Amniotic epithelial cell (primary cell): ENCODE results near the gene ERC1.
"Not testable (repeated sequence)": the region's sequence is repeated elsewhere in the genome, so short reads cannot be mapped to it uniquely, and the experiment has no call there.

Experiments
- DNase-seq: peaks from one replicate; pipeline ENCODE4 v3.0.0-alpha.2; 2010; ENCODE audit warnings: low read depth

The ERC1 gene

DNA sequence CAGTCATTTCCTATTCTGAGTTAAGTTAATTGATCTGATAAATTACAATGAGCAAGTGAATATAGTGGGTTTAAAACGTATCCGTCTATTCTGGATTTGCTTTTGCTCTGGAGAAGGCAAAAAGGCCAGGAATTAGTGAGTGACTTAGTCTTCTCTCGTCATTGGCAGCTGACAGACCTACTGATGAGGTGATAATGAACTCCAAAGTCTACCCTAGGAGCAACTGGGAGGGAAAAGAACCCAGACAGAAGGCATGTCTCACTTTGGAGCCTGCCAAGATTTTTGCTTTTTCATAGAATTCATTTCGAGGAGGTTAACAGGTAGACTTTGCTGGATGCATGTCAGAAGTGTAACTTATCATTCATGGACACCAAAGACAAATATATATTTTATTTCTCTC, 333.1 kb downstream of the ERC1 start:
- no peak for DNase-seq

DNA sequence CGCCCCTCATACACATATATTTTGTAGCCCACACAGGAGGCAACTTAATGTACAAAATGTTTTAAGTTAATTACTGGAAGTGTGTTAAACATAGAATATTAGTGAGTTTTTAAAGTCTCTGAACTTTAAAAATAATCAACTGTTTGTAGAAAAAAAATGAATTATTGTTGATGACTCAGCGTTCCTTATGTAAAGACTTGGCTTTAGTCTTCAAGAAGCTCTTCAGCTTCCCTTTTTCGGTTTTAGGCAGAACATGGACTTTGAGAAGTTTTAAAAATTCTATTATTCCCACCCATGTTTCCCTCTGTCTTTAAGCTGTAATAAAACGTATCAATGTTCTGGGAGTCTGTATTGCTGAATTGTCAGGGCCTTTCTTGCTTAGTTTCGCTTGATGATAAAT, 333.9 kb downstream of the ERC1 start:
- peak; percentile 12 for DNase-seq

DNA sequence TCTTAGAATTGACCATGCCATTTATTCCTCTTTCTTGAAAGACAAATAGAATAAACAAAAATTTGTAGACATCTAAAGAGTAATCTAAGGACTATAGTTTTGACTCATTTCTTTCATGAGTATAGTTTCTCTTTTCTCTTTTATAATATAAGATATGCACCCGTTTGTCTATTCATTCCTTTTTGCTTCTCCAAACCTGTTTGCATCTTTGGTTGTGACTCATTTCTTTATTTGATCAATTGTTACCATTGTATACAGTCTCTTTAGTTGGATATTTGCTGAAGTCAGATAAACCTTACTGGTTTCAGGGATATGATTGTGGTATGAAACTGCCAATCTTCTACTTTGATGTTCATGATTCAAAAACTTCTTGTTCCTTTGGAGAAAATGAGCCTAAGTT, 334.6 kb downstream of the ERC1 start:
- DNase-seq: no peak

DNA sequence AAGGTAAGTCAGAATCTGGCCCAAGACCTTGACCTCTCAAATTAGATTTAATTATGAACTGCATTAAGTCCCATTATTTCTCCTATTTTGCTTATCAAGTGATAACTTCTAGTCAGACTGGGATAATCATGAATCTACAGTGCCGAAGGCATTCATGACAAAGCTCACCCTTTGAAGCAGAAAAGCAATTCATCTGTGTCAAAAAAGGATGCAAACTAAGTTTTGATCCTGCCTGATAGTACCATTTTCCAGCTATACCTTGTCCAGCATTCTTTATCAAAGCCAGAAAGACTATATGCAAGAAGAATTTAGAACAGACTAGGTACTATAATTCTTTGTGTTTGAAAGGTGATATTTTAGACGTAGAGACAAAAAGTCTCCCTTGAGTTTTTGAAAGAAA, 335.2 kb downstream of the ERC1 start:
- DNase-seq: no peak

DNA sequence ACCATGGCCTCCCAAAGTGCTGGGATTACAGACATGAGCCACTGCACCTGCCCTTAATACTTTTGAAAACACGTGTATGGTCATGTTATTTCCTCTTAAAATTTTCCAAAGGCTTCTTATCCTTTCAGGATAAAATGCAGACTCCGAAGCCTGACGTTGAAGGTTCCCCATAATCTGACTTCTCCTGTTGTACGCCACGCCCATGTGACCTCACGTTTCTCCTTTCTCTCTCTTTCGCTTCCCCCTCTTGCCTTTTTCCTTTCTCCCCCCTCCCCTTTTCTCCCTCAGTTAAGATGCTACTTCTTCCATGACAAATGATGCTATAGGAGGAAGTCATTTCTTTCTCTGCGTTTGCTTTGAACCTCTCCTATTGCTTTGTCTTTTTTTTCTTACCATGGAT, 337.4 kb downstream of the ERC1 start:
- DNase-seq: no peak

DNA sequence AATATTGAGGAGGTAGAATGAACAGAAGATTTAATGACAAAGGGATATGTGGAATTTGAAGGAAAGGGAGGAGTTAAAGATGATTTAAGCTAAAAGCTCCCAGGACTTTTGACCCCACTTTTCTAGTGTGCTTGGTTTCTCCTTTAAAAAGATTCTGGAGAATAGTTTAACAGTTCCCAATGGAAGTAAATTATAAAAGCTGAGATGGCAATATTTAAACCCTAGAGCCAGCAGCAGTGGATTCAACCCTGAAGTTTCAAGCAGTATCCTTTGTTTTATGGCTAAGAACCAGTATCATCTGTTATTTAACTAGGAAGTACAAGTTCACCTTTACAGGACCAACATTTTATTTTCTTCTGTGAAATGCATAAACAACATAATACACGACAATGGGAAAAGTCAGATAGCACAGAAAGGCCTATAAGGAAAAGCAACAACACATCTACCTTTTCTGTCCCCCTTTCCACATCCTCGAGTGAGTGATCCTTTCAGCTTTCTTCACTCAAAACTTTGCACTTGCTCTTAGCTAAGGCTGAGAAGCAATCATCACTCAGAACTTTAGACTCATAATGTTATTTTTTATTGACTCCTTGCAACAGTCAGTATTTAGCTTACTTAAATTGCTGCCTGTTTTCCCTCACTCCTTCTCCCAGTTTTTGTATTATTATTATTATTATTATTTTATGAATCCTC, 338.9 kb downstream of the ERC1 start:
- DNase-seq: no peak

DNA sequence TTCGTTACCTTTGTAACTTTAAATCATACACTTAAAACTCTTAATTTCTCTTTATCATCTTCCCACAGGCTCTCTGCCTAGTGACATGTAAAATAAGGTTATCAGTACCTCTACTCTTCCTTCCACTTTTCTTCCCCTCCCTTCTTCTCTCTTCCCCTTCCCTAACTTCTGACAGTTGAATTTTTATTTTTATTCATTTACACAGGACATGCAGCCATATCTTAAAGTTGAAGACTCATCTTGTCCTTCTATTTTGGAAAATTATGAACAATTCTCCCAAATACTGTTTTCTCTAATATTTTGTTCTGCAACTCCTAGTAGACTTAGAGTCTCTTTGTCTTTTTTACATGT, 339.4 kb downstream of the ERC1 start:
- DNase-seq: no peak

DNA sequence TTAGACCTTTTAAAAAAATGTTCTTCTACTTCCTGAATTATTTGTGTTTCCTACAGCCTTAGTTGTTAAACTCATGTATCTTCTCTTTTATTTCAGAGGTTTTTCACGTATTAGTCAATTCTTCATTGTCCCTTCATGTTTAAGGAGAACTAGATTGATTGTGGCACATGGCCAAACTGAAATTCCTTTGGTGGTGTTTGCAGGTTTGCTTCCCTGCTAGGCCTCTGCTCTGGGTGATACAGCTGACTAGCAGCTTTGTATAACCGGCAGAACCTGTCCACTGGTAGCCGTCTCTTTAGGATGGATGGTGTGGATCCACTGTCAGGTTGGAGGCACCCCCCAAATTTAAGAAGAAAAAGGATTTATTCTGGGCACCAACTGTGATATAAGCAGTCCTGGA, 341.3 kb downstream of the ERC1 start:
- peak; percentile 9 for DNase-seq

DNA sequence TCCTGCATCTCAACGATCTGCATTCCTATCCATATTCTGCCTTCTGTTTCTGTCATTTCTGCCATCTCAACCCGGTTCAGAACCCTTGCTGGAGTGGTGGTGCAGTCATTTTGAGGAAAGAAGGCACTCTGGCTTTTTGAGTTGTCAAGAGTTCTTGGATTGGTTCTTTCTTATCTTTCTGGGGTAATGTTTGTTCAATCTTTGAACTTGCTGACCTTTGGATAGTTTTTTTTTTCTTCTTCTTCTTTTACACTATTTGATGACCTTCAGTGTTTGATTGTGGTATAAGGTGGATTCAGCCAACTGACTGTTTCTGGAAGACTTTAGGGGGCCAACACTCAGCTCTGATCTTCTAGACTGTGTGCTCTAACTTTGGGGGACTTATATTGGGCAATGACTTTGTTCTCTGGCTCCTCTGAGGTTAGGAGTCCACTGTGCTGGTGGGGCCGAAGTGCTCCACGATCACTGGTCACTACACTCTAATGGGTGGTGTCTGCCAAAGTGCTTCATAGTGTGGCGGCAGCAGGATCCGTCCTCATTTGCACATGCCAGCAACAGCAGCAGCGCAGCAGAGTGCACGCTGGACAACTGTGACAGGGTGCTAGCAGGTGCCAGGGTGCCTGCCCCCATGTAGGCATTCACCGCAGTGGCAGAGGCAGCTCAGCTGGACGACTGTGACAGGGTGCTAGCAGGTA, 347.6 kb downstream of the ERC1 start:
- DNase-seq: no peak

DNA sequence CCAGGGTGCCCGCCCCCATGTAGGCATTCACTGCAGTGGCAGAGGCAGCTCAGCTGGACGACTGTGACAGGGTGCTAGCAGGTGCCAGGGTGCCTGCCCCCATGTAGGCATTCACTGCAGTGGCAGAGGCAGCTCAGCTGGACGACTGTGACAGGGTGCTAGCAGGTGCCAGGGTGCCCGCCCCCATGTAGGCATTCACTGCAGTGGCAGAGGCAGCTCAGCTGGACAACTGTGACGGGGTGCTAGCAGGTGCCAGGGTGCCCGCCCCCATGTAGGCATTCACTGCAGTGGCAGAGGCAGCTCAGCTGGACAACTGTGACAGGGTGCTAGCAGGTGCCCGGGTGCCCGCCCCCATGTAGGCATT, 348.1 kb downstream of the ERC1 start:
- not testable (repeated sequence) for DNase-seq

DNA sequence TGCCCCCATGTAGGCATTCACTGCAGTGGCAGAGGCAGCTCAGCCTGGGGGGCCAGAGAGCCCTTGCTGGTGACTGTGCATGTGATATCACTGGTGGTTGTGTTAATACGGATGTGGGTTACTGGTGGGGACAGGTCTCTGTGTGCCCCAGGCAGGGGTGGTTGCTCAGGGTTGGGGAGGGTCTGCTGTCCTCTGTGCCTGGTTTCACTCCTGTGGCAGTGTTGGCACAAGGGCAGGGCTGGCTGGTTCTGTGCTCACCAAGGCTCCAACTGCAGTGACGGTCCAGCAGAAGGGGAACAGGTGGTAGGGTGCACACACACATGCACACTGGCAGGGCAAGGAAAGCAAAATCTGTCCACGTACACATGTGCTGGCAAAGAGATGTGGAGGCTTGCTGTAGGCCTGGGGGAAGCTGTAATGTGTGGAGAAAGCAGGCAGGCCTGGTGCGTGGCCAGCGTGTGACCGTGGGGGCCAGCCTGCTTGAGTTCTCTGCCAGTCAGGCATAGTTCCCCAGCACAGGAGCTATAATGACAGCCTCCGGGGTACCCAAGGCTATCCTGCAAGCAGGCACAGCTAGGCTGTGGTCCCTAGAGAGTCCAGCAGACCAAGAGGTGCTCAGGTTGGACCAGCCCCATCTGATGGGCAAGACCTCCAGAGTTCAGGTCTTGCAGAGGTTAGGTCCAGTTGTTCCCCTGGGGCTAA, 348.7 kb downstream of the ERC1 start:
- DNase-seq: no peak

DNA sequence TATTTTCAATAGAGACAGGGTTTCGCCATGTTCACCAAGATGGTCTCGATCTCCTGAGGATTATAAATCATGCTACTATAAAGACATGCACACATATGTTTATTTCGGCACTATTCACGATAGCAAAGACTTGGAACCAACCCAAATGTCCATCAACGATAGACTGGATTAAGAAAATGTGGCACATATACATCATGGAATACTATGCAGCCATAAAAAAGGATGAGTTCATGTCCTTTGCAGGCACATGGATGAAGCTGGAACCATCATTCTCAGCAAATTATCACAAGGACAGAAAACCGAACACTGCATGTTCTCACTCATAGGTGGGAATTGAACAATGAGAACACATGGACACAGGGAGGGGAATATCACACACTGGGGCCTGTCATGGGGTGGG, 350.2 kb downstream of the ERC1 start:
- not testable (repeated sequence) for DNase-seq

DNA sequence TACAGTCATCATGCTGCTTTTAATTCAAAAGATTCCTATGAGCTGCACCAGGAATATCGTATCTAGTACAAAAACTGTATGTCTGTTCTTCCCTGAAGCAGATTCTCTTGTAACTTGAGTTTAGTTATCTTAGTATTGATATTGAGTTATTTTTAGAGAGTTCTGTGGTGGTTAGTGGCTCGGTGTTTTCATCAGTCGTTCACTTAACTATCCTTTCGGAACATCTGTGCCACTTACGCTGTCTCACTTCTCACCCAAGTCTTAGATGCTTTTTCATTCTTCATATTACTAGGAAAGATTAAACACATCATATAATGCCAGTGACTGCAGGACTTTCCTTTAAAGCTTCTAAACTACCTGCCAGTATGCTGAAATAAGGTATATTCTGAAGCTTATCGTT, 352.4 kb downstream of the ERC1 start:
- no peak for DNase-seq

DNA sequence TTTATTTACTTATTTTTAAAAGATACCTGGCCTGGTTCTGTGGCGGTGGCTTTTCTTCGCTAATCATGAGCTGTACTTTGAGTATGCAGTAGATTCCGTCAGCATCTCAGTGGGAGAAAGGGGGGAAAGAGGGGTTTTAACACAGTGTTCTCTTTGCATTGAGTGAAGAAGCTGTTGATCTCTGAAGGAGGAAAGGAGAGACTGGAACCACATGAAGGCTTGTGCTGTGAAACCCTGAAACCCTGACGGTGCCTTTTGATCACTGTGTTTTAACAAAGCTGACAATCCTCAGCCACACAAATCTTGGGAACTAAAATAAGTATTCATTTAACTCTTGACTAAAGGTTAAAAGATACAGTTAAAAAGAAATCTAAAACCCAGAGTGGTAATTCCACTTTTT, 353.2 kb downstream of the ERC1 start:
- DNase-seq: no peak

DNA sequence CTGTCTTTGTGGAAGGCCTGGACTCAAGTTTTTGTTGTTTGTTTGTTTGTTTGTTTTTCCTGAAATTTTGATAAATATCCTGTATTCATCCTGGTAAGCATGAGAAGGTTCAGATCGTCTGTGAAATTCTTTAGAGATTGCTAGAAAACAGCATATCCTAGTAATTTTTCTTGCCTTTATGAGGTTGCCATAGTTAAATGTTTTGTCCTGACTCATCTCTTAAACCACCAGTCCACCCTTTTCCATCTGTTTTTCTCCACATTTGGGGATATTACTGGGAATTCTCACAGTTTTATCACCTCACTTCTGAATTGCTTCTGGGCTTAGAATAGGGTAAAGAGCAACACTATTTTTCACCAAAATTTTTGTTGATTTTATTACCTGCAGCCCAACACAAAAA, 355.1 kb downstream of the ERC1 start:
- DNase-seq: peak; percentile 72

DNA sequence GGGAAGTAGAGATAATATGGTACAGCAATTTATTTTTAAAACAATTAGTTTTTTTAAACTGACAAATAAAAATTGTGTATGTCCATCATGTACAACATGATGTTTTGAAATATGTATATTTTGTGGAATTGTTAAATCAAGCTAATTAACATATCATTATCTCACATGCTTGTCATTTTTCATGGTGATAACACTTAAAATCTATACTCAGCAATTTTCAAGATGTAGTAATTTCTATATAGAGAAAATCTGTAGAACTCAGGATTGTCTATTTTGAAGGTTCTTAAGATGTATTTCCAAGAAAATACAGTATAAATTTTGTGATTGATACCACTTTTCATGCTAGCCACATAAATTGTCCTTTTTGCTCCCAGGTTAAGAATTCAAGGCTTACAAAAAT, 356.3 kb downstream of the ERC1 start:
- no peak for DNase-seq

DNA sequence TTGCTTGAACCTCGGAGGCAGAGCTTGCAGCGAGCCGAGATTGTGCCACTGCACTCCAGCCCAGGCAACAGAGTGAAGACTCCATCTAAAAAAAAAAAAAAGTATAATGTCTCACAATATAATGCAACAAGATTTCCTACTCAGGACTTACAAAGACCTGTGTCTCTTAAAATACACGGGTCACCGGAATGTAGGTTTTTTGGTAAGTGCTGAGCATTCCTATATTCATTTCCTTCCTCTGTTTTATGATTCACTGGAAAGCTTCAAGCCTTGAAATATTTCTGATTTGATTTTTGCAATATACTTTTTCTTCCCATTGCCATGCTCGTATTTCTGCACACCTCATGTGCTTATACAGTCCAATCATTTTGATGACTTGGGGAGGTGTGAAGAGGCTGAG, 357.6 kb downstream of the ERC1 start:
- no peak for DNase-seq

DNA sequence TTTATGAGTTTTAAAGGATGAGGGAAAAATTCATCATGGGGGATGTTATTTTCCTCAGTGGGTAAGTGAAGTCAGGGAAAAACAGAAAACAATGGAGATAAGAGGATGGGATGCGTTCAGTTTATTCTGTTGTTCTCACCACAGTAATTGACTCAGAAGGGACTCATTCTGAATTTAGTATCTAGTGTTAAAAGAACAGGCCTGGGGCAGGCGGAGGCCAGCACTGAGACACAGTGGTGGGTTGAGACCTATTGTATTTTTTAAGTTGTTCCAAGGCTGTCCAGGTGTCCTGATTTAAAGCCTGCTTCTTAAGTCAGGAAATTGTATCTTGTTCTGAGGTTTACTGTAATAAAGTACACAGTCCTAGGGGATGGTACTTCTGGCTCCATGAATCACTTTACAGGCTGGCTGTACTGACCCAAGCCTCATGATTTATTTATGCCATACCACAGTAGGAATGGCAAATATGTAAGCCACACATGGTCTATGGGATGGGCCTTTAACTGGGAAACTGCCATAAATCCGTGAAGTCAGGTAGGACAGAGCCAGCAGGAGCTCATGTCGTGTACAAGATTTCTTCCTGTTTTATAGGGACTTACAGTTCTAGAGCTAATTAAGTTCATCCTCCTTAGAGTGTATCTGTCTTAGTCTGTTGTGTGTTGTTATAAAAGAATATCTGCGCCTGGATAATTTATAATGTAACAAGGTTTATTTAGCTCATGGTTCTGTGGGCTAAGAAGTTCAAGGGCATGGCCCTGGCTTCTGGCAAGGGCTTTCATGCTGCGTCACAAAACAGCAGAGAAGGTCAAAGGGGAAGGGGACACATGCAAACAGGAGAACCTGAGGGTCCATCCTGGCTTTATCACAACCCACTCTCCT, 359.3 kb downstream of the ERC1 start:
- peak; percentile 98 for DNase-seq

DNA sequence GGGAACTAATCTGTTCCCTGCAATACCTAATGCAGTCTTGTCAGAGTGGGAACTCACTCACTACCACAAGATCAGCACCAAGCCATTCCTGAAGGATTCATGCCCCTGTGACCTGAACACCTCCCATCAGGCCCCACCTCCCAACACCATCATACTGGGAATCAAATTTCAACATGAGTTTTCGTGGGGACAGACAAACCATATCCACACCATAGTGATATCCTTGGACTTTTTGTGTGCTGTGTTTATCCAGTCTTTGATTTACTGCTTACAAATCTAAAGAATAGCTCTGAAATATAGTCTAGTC, 359.9 kb downstream of the ERC1 start:
- peak; percentile 76 for DNase-seq

DNA sequence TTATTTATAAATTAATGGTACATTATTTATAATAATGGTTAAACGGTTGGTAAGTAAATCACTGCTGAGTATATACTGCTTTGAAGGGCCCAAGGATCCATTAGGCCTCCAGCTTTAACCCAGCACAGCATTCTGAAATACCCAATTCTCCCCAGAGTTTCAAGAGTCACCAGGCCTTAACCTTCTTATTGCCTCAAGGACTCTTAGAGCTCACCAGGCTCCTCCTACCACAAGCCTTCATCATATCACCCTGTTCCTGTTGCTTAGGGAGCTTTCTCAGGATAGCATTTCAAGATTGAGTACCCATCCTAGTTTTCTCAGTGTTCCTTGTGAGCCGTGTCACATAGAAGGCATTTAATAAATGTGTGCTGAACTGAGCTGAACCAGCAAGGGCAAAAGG, 360.9 kb downstream of the ERC1 start:
- DNase-seq: peak; percentile 69

DNA sequence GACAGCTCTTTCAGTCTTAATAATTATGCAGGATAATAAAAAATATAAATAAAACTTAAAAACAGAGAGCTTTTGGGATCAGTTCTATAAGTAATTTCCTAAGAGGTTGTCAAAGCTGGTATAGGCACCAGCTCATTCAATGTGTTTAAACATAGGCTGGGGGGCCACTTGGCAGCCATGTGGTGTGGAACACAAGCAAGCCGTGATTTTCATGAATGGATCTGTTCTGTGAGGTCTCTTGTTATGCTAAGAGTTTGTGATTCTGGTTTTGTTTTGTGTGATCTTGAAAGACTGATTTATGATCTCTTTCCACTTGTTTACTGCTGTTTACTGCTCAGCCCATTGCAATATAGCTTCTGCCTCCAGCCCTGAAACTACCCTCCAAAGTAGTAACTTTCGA, 362.4 kb downstream of the ERC1 start:
- DNase-seq: no peak

DNA sequence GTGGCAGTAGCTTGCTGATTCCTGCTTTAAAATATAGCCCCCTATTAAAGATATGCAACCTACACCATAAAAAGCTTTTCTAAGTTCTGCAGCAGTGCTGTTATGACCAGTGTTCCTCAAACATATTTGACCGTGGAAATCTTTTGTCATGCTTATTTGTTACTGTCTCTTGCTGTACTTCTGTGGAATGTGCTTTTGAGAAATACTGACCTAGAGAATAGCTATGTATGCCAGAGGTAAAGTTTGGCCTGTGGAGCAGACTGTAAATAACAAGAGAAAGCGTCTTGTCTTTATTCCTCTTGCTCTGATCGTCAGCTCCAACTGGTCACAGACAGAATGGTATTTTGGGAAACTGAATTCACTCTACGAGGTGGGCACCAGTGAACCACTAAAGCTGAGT, 364.4 kb downstream of the ERC1 start:
- DNase-seq: peak; percentile 81

DNA sequence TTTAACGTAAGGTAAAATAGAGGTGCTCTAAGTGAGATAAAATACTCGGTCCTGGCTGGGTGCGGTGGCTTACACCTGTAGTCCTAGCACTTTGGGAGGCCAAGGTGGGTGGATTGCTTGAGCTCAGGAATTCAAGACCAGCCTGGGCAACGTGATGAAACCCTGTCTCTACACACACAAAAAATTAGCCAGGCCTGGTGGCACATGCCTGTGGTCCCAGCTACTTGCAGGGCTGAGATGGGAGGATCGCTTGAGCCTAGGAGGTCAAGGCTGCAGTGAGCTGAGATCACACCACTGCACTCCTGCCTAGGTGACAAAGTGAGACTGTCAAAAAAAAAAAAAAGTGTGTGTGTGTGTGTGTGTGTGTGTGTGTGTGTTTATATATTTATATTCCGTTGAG, 364.8 kb downstream of the ERC1 start:
- DNase-seq: peak; percentile 8
